ENCODE results near the gene ADAMTSL3.

- TF ChIP-seq CTCF (IDR thresholded peaks at IDR 0.05; ENCODE audit: insufficient read depth, low read depth, low read length) (no peak), EZH2 (IDR thresholded peaks at IDR 0.05; ENCODE audit: insufficient read depth, low read length) (no peak)
These were observed 59.3 kb downstream of the ADAMTSL3 start for GRCh38 chr15:83713242-83713641.

Data from astrocyte (in vitro differentiated cells and primary cell).